SJSA1 (cell line): ENCODE data around the gene UBE2D2. TPM values are rescaled to one million over a fixed set of nuclear protein-coding genes. Genes with fewer than 3 reads are reported as not detected.
"Not testable (repeated sequence)": the region's sequence is repeated elsewhere in the genome, so short reads cannot be mapped to it uniquely, and the experiment has no call there.

Experiments
- DNase-seq, 2 experiments: peaks; one replicate each; pipeline ENCODE4 v3.0.0-alpha.2; 2015 to 2020; ENCODE audit warnings: low spot score in 2 of 2, low read depth in 1 of 2
- H3K27ac ChIP-seq: fragments of 250-450 bp; sonication (Bioruptor Pico); 2 replicates; pipeline ENCODE4 v1.5.1; 2020; ENCODE audit warnings: mild to moderate bottlenecking, moderate library complexity
- H3K27me3 ChIP-seq: fragments of 250-450 bp; sonication (Bioruptor Pico); replicated peaks from 2 replicates; pipeline ENCODE4 v1.5.1; 2020; ENCODE audit warnings: mild to moderate bottlenecking, moderate library complexity
- H3K36me3 ChIP-seq: fragments of 250-450 bp; sonication (Bioruptor Pico); 2 replicates; pipeline ENCODE4 v1.5.1; 2020; ENCODE audit warnings: mild to moderate bottlenecking
- H3K4me1 ChIP-seq: fragments of 250-450 bp; sonication (Bioruptor Pico); replicated peaks from 2 replicates; pipeline ENCODE4 v1.6.1; 2021; ENCODE audit warnings: mild to moderate bottlenecking
- H3K4me3 ChIP-seq: fragments of 250-450 bp; sonication (Bioruptor Pico); 2 replicates; pipeline ENCODE4 v1.5.1; 2020; ENCODE audit warnings: mild to moderate bottlenecking
- H3K9me3 ChIP-seq: fragments of 250-450 bp; sonication (Bioruptor Pico); replicated peaks from 2 replicates; pipeline ENCODE4 v1.5.1; 2020; ENCODE audit warnings: mild to moderate bottlenecking
- total RNA-seq: library from RNA; depleted of rRNA; stranded (reverse); fragments of >200 nt; shearing (Covaris generic); gene quantifications from 2 replicates; pipeline ENCODE4 v1.2.3, GENCODE V29; 2014

Gene UBE2D2
- total RNA-seq, 1 experiment from 2014 or later = 159 TPM

DNA sequence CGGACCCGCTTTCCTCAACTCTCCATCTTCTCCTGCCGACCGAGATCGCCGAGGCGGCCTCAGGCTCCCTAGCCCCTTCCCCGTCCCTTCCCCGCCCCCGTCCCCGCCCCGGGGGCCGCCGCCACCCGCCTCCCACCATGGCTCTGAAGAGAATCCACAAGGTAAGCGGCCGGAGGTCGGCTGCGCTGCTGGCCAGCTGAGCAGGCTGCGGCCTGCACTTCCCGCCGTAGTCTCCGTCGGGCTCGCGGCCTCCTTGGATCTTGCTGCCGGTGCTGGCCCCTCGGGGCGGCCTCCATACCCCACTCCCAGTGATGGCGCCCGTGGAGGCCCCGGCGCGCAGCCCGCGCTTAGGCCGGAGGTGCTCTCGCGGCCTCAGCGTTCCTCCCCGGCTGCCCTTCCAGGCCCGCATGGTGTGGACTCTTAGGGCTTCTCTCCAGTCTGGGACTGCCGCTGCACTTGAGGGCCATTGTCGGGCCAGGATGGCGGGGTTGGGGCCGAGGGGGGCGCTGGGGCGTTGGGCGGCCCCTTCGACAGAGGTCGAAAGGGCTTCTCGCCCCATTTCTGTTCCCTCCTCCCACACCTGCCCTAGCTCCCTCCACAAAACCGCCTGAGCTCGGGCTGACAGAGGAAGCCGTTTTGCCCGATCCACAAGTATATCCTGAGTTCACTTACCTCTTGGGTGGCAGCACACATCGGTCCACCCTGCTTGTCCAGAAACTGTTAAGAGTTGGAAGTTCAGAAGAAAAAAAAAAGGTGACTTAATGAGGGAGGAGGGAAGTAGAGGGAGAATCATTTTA lies 714 bp downstream of the UBE2D2 start:
- peak overlapping the region; percentile 70 for H3K27ac ChIP-seq
- H3K36me3 ChIP-seq = peaks cover 41% of the 10 kb centered on the region
- H3K27me3 ChIP-seq = no peaks in the 10 kb centered on the region
- H3K9me3 ChIP-seq = no peaks in the 10 kb centered on the region
- H3K4me3 ChIP-seq = peak overlapping the region; percentile 79
- DNase-seq = peak in 1 of 2 experiments; percentile 42
- H3K4me1 ChIP-seq = peaks cover 15% of the 10 kb centered on the region

DNA sequence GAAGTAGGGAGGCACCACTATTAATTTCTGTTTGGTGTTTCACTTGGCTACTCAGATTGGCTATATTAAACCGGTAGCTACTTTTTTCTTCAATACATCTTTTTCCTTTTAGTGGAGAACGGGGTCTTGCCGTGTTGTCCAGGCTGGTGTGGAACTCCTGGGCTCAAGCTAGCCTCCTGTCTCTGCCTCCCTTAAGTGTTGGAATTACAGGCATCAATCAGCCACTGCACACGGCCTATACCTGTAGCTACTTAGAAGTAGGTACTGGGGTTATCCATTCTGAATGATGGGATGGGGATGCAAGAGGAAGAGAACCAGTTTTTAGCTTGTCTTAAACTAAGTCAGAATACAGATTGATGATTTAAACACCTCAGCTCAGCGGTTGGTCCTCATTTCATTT lies 1.7 kb downstream of the UBE2D2 start:
- DNase-seq = no peak
- Histone ChIP-seq H3K9me3 (no peaks in the 10 kb centered on the region), H3K4me3 (peak overlapping the region; percentile 79), H3K36me3 (peaks cover 49% of the 10 kb centered on the region), H3K4me1 (peaks cover 15% of the 10 kb centered on the region), H3K27ac (no peak overlapping the region), H3K27me3 (no peaks in the 10 kb centered on the region)

DNA sequence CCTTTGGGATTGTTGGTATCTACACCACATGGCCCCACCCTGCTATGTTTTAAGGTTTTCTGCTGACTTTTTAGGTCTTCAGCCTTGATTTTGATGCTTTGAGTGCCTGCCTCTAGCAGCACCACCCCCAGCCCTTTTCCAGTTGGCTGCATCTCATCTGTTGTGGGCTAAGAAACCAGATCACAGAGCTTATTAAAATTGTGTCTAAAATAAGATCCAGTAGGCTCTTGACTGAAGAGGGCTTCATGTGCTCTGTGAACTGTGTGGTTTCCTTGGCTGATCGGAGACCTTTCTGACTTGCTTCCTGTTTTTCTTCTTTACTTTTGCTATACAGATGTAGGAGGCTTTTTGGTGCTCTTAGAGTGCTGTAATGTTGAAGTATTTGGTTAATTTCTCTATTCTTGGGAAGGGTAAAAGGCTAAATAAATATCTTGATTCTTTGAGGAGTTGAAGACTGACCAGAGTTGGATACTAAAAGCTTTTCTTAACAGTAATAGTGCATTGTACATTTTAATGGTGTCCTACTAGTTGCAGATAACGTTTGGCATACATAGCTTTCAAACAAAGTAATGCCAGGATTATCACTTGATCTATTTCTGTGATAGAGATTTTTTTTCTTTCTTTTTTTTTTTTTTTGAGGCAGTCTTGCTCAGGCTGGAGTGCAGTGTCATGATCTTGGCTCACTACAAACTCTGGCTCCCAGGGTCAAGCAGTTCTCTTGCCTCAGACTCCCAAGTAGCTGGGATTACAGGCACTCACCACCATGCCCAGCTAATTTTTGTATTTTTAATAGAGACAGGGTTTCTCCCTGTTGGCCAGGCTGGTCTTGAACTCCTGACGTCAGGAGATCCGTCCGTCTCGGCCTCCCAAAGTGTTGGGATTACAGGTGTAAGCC lies 4.5 kb downstream of the UBE2D2 start:
- peaks cover 77% of the 10 kb centered on the region for H3K36me3 ChIP-seq
- H3K4me3 ChIP-seq = no peak overlapping the region
- H3K27ac ChIP-seq = no peak overlapping the region
- H3K4me1 ChIP-seq = peaks cover 9% of the 10 kb centered on the region
- H3K27me3 ChIP-seq = no peaks in the 10 kb centered on the region
- H3K9me3 ChIP-seq = 0 out of 2 replicates have a peak, but pooled peaks cover 2% of the 10 kb centered on the region
- DNase-seq = no peak

DNA sequence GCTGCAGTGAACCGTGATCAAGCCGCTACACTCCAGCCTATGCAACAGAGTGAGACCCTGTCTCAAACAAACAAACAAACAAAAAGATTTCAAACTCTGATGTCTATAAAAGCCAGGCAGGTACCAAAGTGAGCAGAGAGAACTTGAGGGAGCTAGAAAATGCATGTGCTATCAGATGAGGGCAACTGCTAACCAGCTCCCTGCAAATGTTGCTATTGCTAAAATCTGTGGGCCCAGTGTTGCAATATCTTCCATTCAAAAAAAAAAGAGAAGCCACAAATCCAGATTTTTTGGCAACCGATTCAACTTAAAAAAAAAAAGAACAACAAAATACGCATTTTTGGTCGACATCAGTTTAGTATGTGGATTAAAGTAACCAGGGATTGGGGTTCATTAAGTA lies 5.5 kb downstream of the UBE2D2 start:
- DNase-seq = no peak
- 0 out of 2 replicates have a peak, but pooled peaks cover 2% of the 10 kb centered on the region for H3K9me3 ChIP-seq
- no peak overlapping the region for H3K4me3 ChIP-seq
- H3K27me3 ChIP-seq = no peaks in the 10 kb centered on the region
- no peak overlapping the region for H3K27ac ChIP-seq
- peaks cover 77% of the 10 kb centered on the region for H3K36me3 ChIP-seq
- H3K4me1 ChIP-seq = peaks cover 7% of the 10 kb centered on the region

DNA sequence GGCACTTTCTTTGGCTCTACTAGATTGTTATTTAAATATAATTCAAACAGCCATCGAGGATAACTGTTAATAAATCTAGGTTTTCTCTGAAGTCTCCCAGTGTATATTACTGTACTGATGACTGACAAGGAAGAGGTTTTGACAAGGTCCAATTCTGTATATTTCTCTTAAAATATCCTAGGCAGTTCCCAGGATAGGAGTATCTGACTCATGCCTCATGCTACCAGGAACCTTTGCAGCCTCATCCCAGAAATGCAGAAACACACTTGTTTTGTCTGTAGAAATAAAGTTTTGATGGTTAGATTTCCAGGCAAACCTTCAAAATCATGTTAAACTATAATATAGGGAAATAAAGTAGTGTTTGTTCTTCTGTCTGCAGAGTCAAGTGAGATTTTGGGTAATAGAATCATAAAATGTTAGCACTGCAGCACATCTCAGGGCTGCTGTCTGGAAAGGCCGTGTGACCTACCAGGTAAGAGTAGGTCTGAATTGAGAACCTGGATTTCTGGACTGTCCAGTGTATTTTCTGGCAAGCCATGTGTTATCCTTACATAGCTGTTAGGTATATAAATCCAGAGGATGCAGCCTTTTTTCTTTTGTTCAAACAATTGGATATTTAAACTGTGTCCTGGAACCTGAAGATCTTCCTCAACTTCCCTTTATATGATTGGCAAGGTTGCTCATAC lies 8.3 kb downstream of the UBE2D2 start:
- no peak for DNase-seq
- Histone ChIP-seq H3K4me1 (no peaks in the 10 kb centered on the region), H3K4me3 (no peak overlapping the region), H3K9me3 (0 out of 2 replicates have a peak, but pooled peaks cover 2% of the 10 kb centered on the region), H3K36me3 (peaks cover 55% of the 10 kb centered on the region), H3K27ac (no peak overlapping the region), H3K27me3 (no peaks in the 10 kb centered on the region)

DNA sequence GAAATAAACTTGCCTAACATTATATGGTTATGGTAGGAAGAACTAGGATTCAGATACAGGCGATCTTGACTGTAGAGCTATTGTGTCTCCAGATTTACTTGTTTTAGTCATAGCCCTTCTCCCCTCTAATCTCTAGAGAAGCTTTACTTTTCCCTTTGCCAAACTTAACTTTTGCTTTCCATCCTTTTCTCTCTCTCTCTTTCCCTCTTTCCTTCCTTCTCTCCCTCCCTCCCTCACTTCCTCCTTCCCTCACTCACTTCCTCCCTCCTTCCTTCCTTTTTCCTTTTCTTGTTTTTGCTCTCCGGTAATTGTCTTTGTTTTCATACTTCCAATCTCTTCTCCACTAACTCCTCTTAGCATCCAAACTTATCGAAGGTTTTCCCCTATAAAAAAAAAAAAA lies 10.4 kb downstream of the UBE2D2 start:
- no peak overlapping the region for H3K27ac ChIP-seq

DNA sequence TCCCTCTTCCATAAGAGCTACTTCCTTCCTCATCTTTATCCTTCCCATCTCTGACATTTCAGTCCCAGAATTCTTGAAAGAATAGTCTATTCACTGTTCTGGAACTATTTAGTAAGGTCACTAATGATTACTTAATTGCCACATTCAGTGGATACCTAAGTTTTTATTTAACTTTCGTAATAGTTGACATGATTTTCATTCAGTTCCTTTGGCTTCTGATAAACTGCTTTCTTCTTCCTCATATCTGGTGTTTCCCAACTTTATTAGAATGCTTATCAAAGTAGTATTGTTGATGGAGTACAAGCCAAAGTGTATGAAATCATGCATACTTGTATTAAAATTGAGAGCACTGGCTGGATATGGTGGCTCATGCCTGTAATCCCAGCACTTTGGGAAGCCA lies 10.8 kb downstream of the UBE2D2 start:
- Histone ChIP-seq H3K4me3 (no peak overlapping the region), H3K27me3 (no peaks in the 10 kb centered on the region), H3K36me3 (peaks cover 44% of the 10 kb centered on the region), H3K27ac (no peak overlapping the region), H3K9me3 (0 out of 2 replicates have a peak, but pooled peaks cover 2% of the 10 kb centered on the region), H3K4me1 (no peaks in the 10 kb centered on the region)
- no peak for DNase-seq

More for the DNA sequence above, 10.4 kb downstream of the UBE2D2 start:
- Histone ChIP-seq H3K4me3 (no peak overlapping the region), H3K27me3 (no peaks in the 10 kb centered on the region), H3K9me3 (0 out of 2 replicates have a peak, but pooled peaks cover 2% of the 10 kb centered on the region), H3K36me3 (peaks cover 45% of the 10 kb centered on the region), H3K4me1 (no peaks in the 10 kb centered on the region)
- no peak for DNase-seq

DNA sequence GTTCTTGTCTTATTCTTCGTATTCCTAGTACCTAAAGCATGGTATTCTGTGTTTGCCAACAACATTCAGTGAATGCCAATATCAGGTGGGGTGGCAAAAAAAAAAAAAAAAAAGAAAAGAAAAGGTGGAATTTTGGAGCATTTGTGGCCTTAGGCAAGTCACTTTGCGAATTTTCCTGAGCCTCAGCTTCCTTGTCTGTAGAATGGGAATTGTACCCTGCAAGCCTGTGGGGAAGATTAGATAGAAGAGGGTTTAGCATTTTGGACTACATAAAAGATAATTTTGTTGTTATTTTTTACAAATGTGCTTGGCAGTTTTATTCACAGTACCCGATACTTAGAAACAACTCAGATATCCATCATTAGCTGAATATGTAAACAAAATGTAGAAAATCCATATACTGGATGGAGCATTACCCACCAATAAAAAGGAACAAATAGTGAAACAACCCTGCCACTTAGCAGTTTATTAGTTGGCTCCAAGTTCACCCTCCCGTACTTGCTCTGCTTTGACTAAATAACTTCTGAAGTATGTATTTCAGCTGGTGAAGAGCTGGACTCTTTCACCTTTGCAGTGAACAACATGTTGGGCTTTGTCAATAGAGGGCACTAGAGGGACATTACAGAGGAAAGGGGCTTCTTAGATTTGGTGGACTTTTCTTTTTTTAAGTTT lies 13.6 kb downstream of the UBE2D2 start:
- Histone ChIP-seq H3K36me3 (peaks cover 32% of the 10 kb centered on the region), H3K4me1 (no peaks in the 10 kb centered on the region), H3K4me3 (no peak overlapping the region), H3K9me3 (0 out of 2 replicates have a peak, but pooled peaks cover 2% of the 10 kb centered on the region), H3K27me3 (no peaks in the 10 kb centered on the region), H3K27ac (no peak overlapping the region)
- peak in 1 of 2 experiments; percentile 32 for DNase-seq

DNA sequence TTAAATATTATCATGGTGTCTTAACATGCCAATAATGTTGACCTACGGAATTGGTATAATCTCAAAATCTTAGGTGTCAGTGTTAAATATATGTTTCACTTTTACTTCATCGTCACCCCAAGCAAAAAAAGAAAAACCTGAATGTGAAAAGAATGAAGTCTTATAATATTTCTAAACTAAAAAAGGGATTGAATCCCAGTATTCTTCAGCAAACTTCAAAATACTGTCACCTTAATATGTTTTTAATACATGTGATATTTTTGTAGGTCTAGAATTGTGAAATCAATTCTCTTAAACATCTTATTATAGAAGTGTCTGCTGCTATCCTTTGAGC lies 14.1 kb downstream of the UBE2D2 start:
- no peaks in the 10 kb centered on the region for H3K4me1 ChIP-seq
- no peak overlapping the region for H3K27ac ChIP-seq
- no peaks in the 10 kb centered on the region for H3K27me3 ChIP-seq
- H3K4me3 ChIP-seq = no peak overlapping the region
- DNase-seq = no peak
- H3K9me3 ChIP-seq = no peaks in the 10 kb centered on the region
- H3K36me3 ChIP-seq = peaks cover 29% of the 10 kb centered on the region

DNA sequence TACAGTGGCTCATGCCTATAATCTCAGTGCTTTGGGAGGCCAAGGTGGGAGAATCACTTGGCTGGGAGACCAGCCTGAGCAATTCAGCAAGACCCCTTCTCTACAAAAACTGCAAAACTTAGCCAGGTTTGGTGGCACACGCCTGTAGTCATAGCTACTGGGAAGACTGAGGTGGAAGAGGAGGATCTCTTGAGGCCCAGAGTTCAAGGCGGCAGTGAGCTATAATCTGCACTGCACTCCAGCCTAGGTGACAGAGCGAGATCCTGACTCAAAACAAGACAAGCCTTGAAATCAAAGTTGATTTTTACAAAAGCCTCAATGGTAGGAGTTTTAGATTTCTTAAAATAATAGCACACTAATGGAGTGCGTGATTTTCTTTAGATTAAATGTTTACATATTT lies 14.6 kb downstream of the UBE2D2 start:
- H3K4me3 ChIP-seq = no peak overlapping the region
- H3K4me1 ChIP-seq = no peaks in the 10 kb centered on the region
- H3K36me3 ChIP-seq = peaks cover 29% of the 10 kb centered on the region
- H3K9me3 ChIP-seq = no peaks in the 10 kb centered on the region
- no peak overlapping the region for H3K27ac ChIP-seq
- no peak for DNase-seq
- H3K27me3 ChIP-seq = no peaks in the 10 kb centered on the region

DNA sequence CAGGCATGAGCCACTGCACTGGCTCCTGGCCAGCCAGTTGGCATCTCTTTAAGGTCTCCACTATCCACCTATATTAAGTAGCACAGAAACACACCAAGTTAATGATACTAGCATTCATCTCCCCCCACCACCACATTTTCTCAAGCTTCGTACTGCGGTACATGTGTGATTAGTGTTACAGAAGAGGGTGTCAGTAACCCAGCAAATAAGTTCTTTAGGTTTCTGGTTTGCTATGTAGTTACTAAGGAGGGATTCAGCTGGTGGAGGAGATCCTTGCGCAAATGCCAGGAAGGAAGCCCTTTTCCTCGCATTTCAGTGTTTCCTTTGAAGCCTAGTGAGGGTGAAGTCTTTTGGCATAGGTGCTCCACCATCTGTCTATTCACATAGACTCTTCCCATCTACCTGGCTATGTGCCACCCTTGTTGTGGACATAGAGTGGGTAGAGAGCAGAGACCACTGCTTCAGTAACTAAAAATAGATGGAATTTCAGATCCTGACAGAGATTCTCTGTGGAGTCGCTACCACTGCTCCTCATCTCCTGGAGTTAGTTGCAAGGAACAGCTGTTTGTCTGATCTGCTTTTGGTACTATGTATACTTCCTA lies 16.7 kb downstream of the UBE2D2 start:
- DNase-seq = no peak
- H3K27ac ChIP-seq = no peak overlapping the region
- no peaks in the 10 kb centered on the region for H3K9me3 ChIP-seq
- no peak overlapping the region for H3K4me3 ChIP-seq
- peaks cover 33% of the 10 kb centered on the region for H3K36me3 ChIP-seq
- no peaks in the 10 kb centered on the region for H3K4me1 ChIP-seq
- H3K27me3 ChIP-seq = no peaks in the 10 kb centered on the region

DNA sequence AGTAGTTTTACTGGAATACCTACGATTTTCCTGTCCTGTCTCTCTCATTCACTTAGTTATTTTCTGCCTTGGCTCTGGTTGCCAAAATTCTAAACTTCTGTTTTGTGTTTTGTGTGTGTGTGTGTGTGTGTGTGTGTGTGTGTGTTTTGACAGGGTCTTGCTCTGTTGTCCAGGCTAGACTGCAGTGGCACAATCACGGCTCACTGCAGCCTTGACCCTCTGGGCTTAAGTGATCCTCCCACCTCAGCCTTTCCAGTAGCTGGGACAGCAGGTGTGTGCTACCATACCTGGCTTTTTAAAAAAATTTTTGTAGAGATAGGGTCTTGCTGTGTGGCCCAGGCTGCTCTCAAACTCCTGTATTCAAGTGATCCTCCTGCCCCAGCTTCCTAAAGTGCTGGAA lies 17.2 kb downstream of the UBE2D2 start:
- H3K27me3 ChIP-seq = no peaks in the 10 kb centered on the region
- H3K36me3 ChIP-seq = peaks cover 36% of the 10 kb centered on the region
- DNase-seq = no peak
- H3K4me1 ChIP-seq = no peaks in the 10 kb centered on the region
- H3K4me3 ChIP-seq = no peak overlapping the region
- H3K27ac ChIP-seq = no peak overlapping the region
- no peaks in the 10 kb centered on the region for H3K9me3 ChIP-seq

DNA sequence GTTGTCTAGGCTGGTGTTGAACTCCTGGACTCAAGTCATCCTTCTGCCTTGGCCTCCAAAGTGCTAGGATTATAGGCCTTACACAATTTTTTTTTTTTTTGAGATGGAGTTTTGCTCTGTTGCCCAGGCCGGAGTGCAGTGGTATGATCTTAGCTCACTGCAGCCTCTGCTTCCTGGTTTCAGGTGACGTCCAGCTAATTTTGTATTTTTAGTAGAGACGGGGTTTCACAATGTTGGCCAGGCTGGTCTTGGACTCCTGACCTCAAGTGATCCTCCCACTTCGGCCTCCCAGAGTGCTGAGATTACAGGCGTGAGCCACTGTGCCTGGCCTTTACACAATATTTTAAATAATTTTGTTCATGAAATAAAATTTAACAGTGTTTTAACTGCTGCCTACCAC lies 21.0 kb downstream of the UBE2D2 start:
- H3K9me3 ChIP-seq, DNase-seq, H3K4me3 ChIP-seq, H3K4me1 ChIP-seq, H3K27ac ChIP-seq, H3K27me3 ChIP-seq: not testable (repeated sequence)
- peaks cover 52% of the 10 kb centered on the region for H3K36me3 ChIP-seq
